NCI-H82 treated with DMSO at 0.1 percent for 48 hours (cell line): ENCODE results near the gene OR5D18.
"Not testable (repeated sequence)": the region's sequence is repeated elsewhere in the genome, so short reads cannot be mapped to it uniquely, and the experiment has no call there.

Experiments used
- DNase-seq: peaks from one replicate; lab custom pipeline; 2025; ENCODE audit not compliant: unreplicated experiment; lab: John Stamatoyannopoulos, UW

Gene OR5D18

GRCh38 chr11:55819330-55819729 is at the start of gene OR5D18:
OR5D18 (plus strand) TSS chr11:55819630; CDS start chr11:55819630, 0 bp downstream.
- DNase-seq = no peak

- DNase-seq = no peak
These were observed 46.3 kb upstream of the OR5D18 start, which contains the start of gene OR5D13 for GRCh38 chr11:55773138-55773537. OR5D13 (plus strand) TSS chr11:55773438; CDS start chr11:55773438, 0 bp downstream.

GRCh38 chr11:55791606-55792005 is 27.8 kb upstream of the OR5D18 start:
- no peak for DNase-seq

- no peak for DNase-seq
These were observed 26.1 kb upstream of the OR5D18 start for GRCh38 chr11:55793321-55793720.

GRCh38 chr11:55795256-55795655 is 24.2 kb upstream of the OR5D18 start, which contains the start of gene OR5D14:
OR5D14 (plus strand) TSS chr11:55795556; CDS start chr11:55795556, 0 bp downstream.
- DNase-seq = no peak

- no peak for DNase-seq
These were observed 13.2 kb upstream of the OR5D18 start for GRCh38 chr11:55806248-55806647.

- DNase-seq = no peak
These were observed 8.4 kb upstream of the OR5D18 start, which contains the start of gene OR5L1 for GRCh38 chr11:55811067-55811466. OR5L1 (plus strand) TSS chr11:55811367; CDS start chr11:55811467, 100 bp downstream.

- no peak for DNase-seq
These were observed 7.5 kb downstream of the OR5D18 start, which contains the start of gene OR5L2 for GRCh38 chr11:55826919-55827318. OR5L2 (plus strand) TSS chr11:55827219; CDS start chr11:55827219, 0 bp downstream.

GRCh38 chr11:55838452-55838851 is 19.0 kb downstream of the OR5D18 start, which contains the start of gene OR5D16:
OR5D16 (plus strand) TSS chr11:55838752; CDS start chr11:55838752, 0 bp downstream.
- no peak for DNase-seq

- DNase-seq = no peak
These were observed 28.0 kb downstream of the OR5D18 start for GRCh38 chr11:55847453-55847852.

GRCh38 chr11:55849037-55849436 is 29.6 kb downstream of the OR5D18 start:
- no peak for DNase-seq

- DNase-seq = no peak
These were observed 32.7 kb downstream of the OR5D18 start for GRCh38 chr11:55852141-55852540.

- DNase-seq = no peak
These were observed 35.3 kb downstream of the OR5D18 start for GRCh38 chr11:55854704-55855103.

GRCh38 chr11:55867354-55867753 is 47.9 kb downstream of the OR5D18 start:
- DNase-seq = not testable (repeated sequence)
